Keratinocyte (primary cell): Measurements from ENCODE around the gene KIFAP3.

ENCODE experiments used
- EZH2 ChIP-seq: IDR thresholded peaks from one replicate; pipeline ENCODE4 v1.6.1; 2012; ENCODE audit warnings: inconsistent platforms, mild to moderate bottlenecking, low read length, moderate library complexity
- TF ChIP-seq, protein P1 (sequence below), 3 experiments: IDR thresholded peaks in 1 of 3; conservative IDR thresholded peaks in 1 of 3; optimal IDR thresholded peaks in 1 of 3; 2 replicates in 2 of 3; 3 replicates in 1 of 3; pipeline versions ENCODE3 to v1.5.1; 2011; ENCODE audit warnings: low read length in 3 of 3, mild to moderate bottlenecking in 3 of 3, moderate library complexity in 2 of 3, control low read depth in 1 of 3, inconsistent platforms in 1 of 3; ENCODE audit not compliant: insufficient read depth in 2 of 3; ENCODE audit errors: extremely low read depth in 1 of 3

DNA sequence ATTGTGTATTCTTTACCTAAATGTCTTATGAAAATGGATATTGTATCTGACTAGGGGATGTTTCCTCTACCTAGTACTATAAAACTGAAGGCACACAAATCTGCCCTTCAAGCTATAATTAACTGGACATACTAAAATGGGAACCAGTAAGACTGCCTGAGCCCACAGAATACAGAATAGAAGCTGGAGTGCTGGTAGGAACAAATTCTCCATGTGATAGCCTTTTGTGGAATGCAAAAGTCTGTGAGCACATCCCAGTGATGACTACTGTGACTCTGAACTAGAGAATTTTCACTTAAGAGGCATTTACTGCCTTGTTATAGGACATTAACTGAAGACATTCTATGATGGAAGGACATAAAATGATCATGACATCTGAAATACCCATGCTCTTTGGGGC lies 30.3 kb downstream of the KIFAP3 start:
- TF ChIP-seq, protein P1, sequence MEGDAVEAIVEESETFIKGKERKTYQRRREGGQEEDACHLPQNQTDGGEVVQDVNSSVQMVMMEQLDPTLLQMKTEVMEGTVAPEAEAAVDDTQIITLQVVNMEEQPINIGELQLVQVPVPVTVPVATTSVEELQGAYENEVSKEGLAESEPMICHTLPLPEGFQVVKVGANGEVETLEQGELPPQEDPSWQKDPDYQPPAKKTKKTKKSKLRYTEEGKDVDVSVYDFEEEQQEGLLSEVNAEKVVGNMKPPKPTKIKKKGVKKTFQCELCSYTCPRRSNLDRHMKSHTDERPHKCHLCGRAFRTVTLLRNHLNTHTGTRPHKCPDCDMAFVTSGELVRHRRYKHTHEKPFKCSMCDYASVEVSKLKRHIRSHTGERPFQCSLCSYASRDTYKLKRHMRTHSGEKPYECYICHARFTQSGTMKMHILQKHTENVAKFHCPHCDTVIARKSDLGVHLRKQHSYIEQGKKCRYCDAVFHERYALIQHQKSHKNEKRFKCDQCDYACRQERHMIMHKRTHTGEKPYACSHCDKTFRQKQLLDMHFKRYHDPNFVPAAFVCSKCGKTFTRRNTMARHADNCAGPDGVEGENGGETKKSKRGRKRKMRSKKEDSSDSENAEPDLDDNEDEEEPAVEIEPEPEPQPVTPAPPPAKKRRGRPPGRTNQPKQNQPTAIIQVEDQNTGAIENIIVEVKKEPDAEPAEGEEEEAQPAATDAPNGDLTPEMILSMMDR (optimal IDR thresholded peaks at IDR 0.05 in 1 of 3, IDR thresholded peaks at IDR 0.05 in 1 of 3, conservative IDR thresholded peaks at IDR 0.05 in 1 of 3; ENCODE audit: extremely low read depth in 1 of 3, insufficient read depth in 2 of 3, low read length in 3 of 3) = no peak
- TF ChIP-seq EZH2 = no peak
